H9 (cell line): ENCODE measurements around the gene TMEM131. TPM values are rescaled to one million over a fixed set of nuclear protein-coding genes. Genes with fewer than 3 reads are reported as not detected.

Source experiments
- DNase-seq: peaks from one replicate; pipeline ENCODE4 v3.0.0-alpha.2; 2017
- H2AFZ ChIP-seq: one replicate; pipeline ENCODE4 v1.6.1; 2013; ENCODE audit warnings: mild to moderate bottlenecking, low read length, control low read depth, moderate library complexity
- H2AK5ac ChIP-seq: 2 replicates; pipeline ENCODE4 v1.6.1; 2013; ENCODE audit warnings: low read length, control low read depth, mixed read lengths; ENCODE audit not compliant: insufficient read length
- H2BK120ac ChIP-seq: one replicate; pipeline ENCODE4 v1.6.1; 2013; ENCODE audit warnings: low read depth, mild to moderate bottlenecking, low read length, control low read depth, inconsistent platforms; ENCODE audit not compliant: poor library complexity, severe bottlenecking
- H2BK12ac ChIP-seq: 2 replicates; pipeline ENCODE4 v1.6.1; 2013; ENCODE audit warnings: low read length, control low read depth, mixed read lengths, low read depth; ENCODE audit not compliant: insufficient read length
- H2BK15ac ChIP-seq: 2 replicates; pipeline ENCODE4 v1.6.1; 2013; ENCODE audit warnings: low read depth, low read length, control low read depth
- H2BK20ac ChIP-seq: one replicate; pipeline ENCODE4 v1.6.1; 2013; ENCODE audit warnings: low read depth, mild to moderate bottlenecking, low read length, control low read depth, inconsistent platforms; ENCODE audit not compliant: poor library complexity, severe bottlenecking
- H2BK5ac ChIP-seq: 2 replicates; pipeline ENCODE4 v1.6.1; 2013; ENCODE audit warnings: low read length, control low read depth, mixed read lengths; ENCODE audit not compliant: insufficient read length
- H3K14ac ChIP-seq: 2 replicates; pipeline ENCODE4 v1.6.1; 2013; ENCODE audit warnings: low read length, control low read depth; ENCODE audit not compliant: insufficient read depth
- H3K18ac ChIP-seq: 2 replicates; pipeline ENCODE4 v1.6.1; 2013; ENCODE audit warnings: low read depth, mild to moderate bottlenecking, mixed read lengths, low read length, control low read depth; ENCODE audit not compliant: insufficient read length
- H3K23ac ChIP-seq: 2 replicates; pipeline ENCODE4 v1.6.1; 2013; ENCODE audit warnings: low read length, control low read depth, mixed read lengths, low read depth; ENCODE audit not compliant: insufficient read length
- H3K23me2 ChIP-seq: 2 replicates; pipeline ENCODE4 v1.6.1; 2013; ENCODE audit warnings: low read depth, mild to moderate bottlenecking, mixed read lengths, low read length, control low read depth; ENCODE audit not compliant: insufficient read length, poor library complexity, severe bottlenecking
- H3K27ac ChIP-seq: 2 replicates; pipeline ENCODE4 v1.5.1; 2013; ENCODE audit warnings: low read length, control low read depth, mixed read lengths, low read depth; ENCODE audit not compliant: insufficient read length
- H3K27me3 ChIP-seq: 2 replicates; pipeline ENCODE4 v1.6.1; 2013; ENCODE audit warnings: low read length, control low read depth, inconsistent platforms; ENCODE audit not compliant: insufficient read depth
- H3K4ac ChIP-seq: 2 replicates; pipeline ENCODE4 v1.6.1; 2013; ENCODE audit warnings: low read depth, mild to moderate bottlenecking, control low read depth, inconsistent platforms, low read length, moderate library complexity
- H3K4me1 ChIP-seq: 2 replicates; pipeline ENCODE4 v1.6.1; 2013; ENCODE audit warnings: low read length, control low read depth, inconsistent platforms; ENCODE audit not compliant: insufficient read depth
- H3K4me2 ChIP-seq: 2 replicates; pipeline ENCODE4 v1.6.1; 2013; ENCODE audit warnings: low read length, control low read depth, mixed read lengths; ENCODE audit not compliant: insufficient read length, insufficient read depth
- H3K56ac ChIP-seq: 2 replicates; pipeline ENCODE4 v1.6.1; 2013; ENCODE audit warnings: low read depth, mild to moderate bottlenecking, mixed read lengths, low read length, control low read depth; ENCODE audit not compliant: insufficient read length
- H3K79me1 ChIP-seq: 2 replicates; pipeline ENCODE4 v1.6.1; 2013; ENCODE audit warnings: low read depth, mild to moderate bottlenecking, moderate library complexity, low read length, control low read depth, inconsistent platforms; ENCODE audit not compliant: insufficient read depth, poor library complexity, severe bottlenecking
- H3K79me2 ChIP-seq: 2 replicates; pipeline ENCODE4 v1.6.1; 2013; ENCODE audit warnings: low read length, control low read depth, inconsistent platforms; ENCODE audit not compliant: insufficient read depth
- H3K9ac ChIP-seq: 2 replicates; pipeline ENCODE4 v1.6.1; 2013; ENCODE audit warnings: low read length, control low read depth, mixed read lengths; ENCODE audit not compliant: insufficient read length; ENCODE audit errors: extremely low read depth
- H3K9me3 ChIP-seq: one replicate; pipeline ENCODE4 v1.6.1; 2013; ENCODE audit warnings: low read depth, low read length, inconsistent platforms; ENCODE audit not compliant: control insufficient read depth
- H3T11ph ChIP-seq: one replicate; pipeline ENCODE4 v1.6.1; 2013; ENCODE audit warnings: mild to moderate bottlenecking, low read length, control low read depth, inconsistent platforms
- H4K20me1 ChIP-seq: one replicate; pipeline ENCODE4 v1.6.1; 2013; ENCODE audit not compliant: control insufficient read depth, insufficient read length, insufficient read depth
- H4K5ac ChIP-seq: 2 replicates; pipeline ENCODE4 v1.6.1; 2013; ENCODE audit warnings: low read depth, mild to moderate bottlenecking, mixed read lengths, low read length, control low read depth; ENCODE audit not compliant: insufficient read length
- H4K8ac ChIP-seq: replicated peaks from 2 replicates; pipeline ENCODE4 v1.6.1; 2013; ENCODE audit warnings: low read length, control low read depth, mixed read lengths, low read depth; ENCODE audit not compliant: insufficient read length
- H4K91ac ChIP-seq: 2 replicates; pipeline ENCODE4 v1.6.1; 2013; ENCODE audit warnings: low read depth, mild to moderate bottlenecking, moderate library complexity, mixed read lengths, low read length, control low read depth; ENCODE audit not compliant: insufficient read length
- H3K27ac Mint-ChIP-seq, 3 experiments: 2 replicates in 2 of 3; 3 replicates in 1 of 3; pipeline ENCODE4 v1.8.0; 2020 to 2021; ENCODE audit warnings: mixed read lengths in 3 of 3, mild to moderate bottlenecking in 1 of 3, moderate library complexity in 1 of 3
- H3K27me3 Mint-ChIP-seq: 2 replicates; pipeline ENCODE4 v1.8.0; 2021; ENCODE audit warnings: low read depth, mild to moderate bottlenecking, moderate library complexity, mixed read lengths
- H3K36me3 Mint-ChIP-seq, 3 experiments: 2 replicates in 2 of 3; 3 replicates in 1 of 3; pipeline ENCODE4 v1.8.0; 2020 to 2021; ENCODE audit warnings: low read depth in 3 of 3, mixed read lengths in 3 of 3; ENCODE audit not compliant: insufficient read depth in 1 of 3
- H3K4me1 Mint-ChIP-seq, 2 experiments: 2 replicates each; pipeline ENCODE4 v1.8.0; 2020; ENCODE audit warnings: mixed read lengths in 2 of 2
- H3K4me3 Mint-ChIP-seq, 2 experiments: 2 replicates in 1 of 2; 3 replicates in 1 of 2; pipeline ENCODE4 v1.8.0; 2020 to 2021; ENCODE audit warnings: mild to moderate bottlenecking in 2 of 2, mixed read lengths in 2 of 2, moderate library complexity in 1 of 2
- H3K9me3 Mint-ChIP-seq, 2 experiments: 2 replicates in 1 of 2; 3 replicates in 1 of 2; pipeline ENCODE4 v1.8.0; 2020; ENCODE audit warnings: mild to moderate bottlenecking in 2 of 2, mixed read lengths in 2 of 2, moderate library complexity in 1 of 2
- CTCF ChIP-seq: fragments of 200-600 bp; sonication (generic); conservative IDR thresholded peaks from 3 replicates; pipeline ENCODE4 v1.8.0; 2021; ENCODE audit warnings: antibody characterized with exemption, mild to moderate bottlenecking
- WGBS: extraction: QIAGEN DNeasy Blood & Tissue Kit; methylation state at CpG from one replicate; pipeline ENCODE4 v1.1.7; 2013; ENCODE audit warnings: missing lambda C conversion rate, low lambda C conversion rate, mixed read lengths; ENCODE audit not compliant: insufficient read length; ENCODE audit errors: extremely low coverage; 5-methylcytosine and 5-hydroxymethylcytosine counted together
- total RNA-seq: library from RNA; stranded (reverse); gene quantifications from 2 replicates; pipeline ENCODE4 v1.2.1, GENCODE V29; 2021

The TMEM131 gene
- total RNA-seq, 1 experiment from 2014 or later: 20.9 TPM

GRCh38 chr2:97785818-97786217 is 209.9 kb downstream of the TMEM131 start:
- Histone ChIP-seq H2AFZ (no peak overlapping the region), H3K9ac (no peak overlapping the region), H3K56ac (no peak overlapping the region), H3K4me2 (no peak overlapping the region), H3K27ac (no peak overlapping the region), H4K91ac (no peak overlapping the region), H2BK12ac (no peak overlapping the region), H4K5ac (no peak overlapping the region), H4K8ac (no peak overlapping the region), H3K4ac (no peak overlapping the region), H2BK20ac (no peak overlapping the region), H3K14ac (no peak overlapping the region), H3K27me3 (no peaks in the 10 kb centered on the region), H3K23ac (no peak overlapping the region), H3T11ph (no peak overlapping the region), H3K79me1 (no peaks in the 10 kb centered on the region), H4K20me1 (no peaks in the 10 kb centered on the region), H2BK5ac (no peak overlapping the region), H2AK5ac (no peak overlapping the region), H3K79me2 (no peaks in the 10 kb centered on the region), H3K18ac (no peak overlapping the region), H3K23me2 (no peaks in the 10 kb centered on the region), H2BK120ac (no peak overlapping the region), H2BK15ac (no peak overlapping the region), H3K4me1 (no peaks in the 10 kb centered on the region), H3K9me3 (no peaks in the 10 kb centered on the region)
- no CpG with 5 or more reads among the region's 2 CpGs for WGBS
- Mint-ChIP-seq H3K9me3 (no peaks in the 10 kb centered on the region), H3K4me3 (no peak overlapping the region), H3K36me3 (no peaks in the 10 kb centered on the region; a peak in 1 of 7 replicates), H3K27me3 (no peaks in the 10 kb centered on the region), H3K27ac (no peak overlapping the region), H3K4me1 (no peaks in the 10 kb centered on the region)
- TF ChIP-seq CTCF: no peak
- DNase-seq: no peak
